ENCODE measurements around the gene UCHL1.

DNA sequence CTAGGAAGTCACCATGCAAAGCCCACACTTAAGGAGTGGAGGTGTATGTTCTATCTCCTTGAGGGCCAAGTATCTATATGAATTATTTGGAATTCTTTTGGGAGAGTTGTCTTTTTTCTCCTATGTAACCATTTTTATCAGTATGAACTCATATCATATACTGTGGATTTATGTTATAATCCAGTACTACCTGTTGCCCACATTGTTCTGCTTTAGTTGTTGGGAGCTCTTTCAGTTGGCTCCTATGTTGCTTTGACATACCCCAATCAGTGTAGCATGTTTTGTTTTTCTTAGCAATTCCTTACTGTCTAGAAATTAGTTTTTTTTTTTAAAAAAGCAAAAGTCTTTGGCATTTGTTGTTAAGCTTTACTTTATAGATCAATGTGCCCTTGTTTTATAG lies 13.0 kb downstream of the UCHL1 start:
- TF ChIP-seq TAF1 (IDR thresholded peaks at IDR 0.05; ENCODE audit: borderline replicate concordance, insufficient read depth, low read length) (no peak), POLR2AphosphoS5 (IDR thresholded peaks at IDR 0.05; ENCODE audit: low read depth, low read length) (no peak), SIN3A (IDR thresholded peaks at IDR 0.05; ENCODE audit: borderline replicate concordance, insufficient read depth, low read length) (no peak), REST (IDR thresholded peaks at IDR 0.05; ENCODE audit: insufficient read depth in 1 of 2, low read depth in 2 of 2, low read length in 2 of 2) (no peak)

All from PFSK-1 (cell line).